NCI-H526 (cell line): ENCODE measurements around the gene PXDN.
A peak's percentile ranks its signal among the peaks of the same experiment; 100 is the strongest.

Source experiments
- DNase-seq, 2 experiments: peaks; one replicate each; lab custom pipeline; 2025; lab: John Stamatoyannopoulos, UW

The PXDN gene

DNA sequence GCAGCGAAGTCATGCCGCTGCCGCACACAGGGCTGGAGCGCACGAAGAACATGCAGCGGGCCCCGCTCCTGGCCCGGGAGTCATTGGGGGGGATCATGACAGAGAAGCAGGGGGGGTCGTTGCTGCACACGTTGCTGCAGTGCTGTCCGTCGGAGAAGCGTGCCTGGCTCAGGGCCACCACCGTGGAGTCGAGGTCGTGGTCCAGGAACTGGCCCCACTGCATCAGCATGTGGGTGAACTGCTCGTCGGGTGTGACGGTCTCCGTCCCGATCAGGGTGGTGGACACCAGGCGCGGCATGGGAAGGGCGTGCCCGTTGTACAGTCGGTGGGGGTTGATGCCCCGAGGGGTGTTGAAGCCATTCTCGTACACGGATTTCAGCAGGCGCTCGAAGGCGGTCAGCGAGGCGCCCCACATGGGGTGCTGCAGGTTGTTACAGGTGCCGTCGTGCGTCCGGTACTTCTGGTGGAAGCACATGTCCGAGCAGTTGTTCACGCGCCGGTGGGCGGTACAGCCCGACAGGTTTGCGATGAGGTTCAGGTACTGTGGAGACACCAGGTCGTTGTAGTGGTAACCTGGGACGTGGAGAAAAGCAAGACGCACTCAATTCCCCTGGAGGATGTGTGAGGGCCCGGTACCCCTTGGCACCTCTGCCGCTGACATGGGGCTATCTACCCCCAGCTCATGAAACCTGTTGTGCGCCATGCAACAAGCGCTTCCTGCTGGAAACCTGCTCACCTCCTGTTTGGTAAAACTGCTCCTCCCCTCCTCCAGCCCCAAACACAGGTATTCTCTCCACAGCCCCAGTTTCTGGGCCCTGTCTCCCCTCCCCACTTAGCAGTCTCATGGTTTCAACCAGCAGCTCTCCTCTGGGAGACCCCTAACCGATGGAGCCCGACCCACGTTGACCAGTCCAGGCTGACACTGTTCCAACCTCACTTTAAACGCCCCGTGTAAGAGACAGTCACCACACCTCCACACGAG is 94.9 kb downstream of the PXDN start:
- no peak for DNase-seq

DNA sequence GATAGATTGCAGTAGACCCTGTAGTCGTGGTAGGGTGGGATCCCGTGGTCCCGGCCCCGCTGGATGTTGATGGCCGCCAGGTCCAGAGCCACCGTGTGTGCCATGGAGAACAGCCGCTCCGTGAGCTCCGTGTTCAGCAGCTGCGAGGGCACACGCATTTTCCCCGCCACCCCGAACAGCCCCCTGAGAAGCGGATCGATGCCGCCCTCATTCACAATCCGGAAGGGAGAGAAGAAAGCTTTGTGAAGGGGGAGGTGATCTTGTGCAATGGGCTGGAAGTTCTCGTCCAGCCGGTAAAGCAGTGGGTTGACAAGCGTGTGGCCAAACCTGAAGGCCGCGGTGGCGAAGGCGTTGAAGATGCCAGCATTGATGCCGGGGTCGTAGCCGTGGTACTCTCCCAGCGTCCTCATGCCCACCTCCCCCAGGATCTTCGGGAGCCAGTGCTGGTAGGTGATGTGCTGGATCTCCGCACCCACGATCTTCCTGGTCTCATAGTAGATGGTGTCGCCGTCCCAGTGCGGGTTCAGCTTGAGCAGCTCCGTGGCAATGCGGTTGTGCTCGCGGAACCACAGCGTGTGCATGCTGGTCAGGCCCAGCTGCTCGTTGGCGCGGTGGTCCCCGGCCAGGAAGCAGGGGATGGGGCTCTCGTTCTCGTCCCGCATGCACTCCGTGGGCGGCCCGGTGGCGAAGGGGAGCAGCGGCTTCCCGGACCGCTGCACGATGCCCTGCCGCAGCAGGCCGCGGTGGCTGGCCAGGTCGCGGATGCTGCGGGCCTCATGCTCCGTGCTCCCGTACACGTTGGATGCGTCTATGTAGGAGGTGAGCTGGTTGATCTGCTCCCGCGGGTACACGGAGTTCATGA is 95.8 kb downstream of the PXDN start:
- DNase-seq = no peak

DNA sequence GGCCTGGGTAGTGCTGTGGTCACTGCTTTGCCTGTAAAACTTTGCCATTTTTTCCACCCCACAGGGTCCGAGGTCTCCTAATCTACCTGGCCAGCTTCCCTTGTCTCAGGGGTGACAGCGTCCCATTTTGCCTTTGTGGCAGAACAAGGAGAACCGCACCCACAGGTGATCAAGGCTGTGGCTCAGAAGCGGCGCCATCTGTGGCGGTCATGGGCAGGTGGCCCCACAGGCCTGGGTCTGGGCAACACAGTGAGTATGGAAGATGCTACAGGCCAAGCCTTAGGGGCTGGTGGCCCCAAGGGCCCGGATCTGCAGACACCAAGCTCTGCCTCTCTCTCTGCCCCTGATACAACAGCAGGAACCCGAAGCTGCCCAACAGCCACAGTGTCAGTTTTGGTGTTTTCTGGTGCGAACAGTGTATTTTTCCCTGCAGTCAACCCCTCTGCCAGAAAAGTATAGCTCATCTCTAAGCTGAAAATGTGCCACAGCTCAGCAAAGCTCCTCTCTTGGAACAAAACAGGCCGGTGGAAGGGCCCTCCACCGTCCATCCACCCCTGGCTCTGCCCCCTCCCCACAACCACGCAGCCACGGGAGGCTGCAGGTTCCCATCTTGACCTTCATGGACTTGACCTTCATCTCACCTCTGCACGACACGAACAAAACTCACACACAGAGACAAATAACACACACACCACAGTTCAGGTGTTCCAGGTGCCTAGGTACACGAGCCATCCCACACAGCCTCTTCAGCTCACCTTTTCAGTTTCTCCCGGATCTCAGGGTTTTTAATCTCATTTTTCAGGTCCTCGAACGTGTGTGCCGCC is 96.7 kb downstream of the PXDN start:
- no peak for DNase-seq

DNA sequence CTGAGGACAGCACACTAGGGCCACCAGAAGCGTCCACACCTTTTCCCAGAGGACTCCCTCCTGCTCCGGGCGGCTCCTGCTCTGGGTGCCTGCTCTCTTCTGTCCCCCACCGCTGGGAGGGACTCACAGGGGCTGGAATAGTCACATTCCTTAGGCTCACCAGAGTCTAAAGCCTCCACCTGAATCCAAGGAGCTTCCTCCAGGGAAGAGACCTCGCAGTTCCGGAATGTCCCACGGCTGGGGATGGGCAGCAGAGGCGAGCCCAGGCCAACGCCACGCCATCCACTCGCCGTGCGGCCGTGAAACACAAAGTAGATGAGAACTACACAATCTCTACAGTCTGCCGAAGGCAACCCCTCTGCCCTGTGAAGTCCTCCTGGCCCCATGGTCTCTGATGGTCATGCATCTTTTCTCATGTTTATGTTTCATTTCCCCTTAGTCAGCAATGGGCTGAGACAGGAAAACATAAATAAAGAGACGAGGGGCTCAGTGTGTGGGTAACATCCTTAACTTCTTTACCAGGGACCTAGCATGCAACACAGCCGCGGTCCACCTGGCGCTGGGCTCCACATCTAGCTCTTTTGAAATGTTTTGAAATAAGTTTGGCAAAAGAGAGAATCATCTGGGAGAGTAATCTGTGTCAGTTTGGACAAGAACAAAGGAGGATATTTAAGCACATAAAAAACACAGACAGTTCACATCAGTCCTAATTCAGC is 98.4 kb downstream of the PXDN start:
- no peak for DNase-seq

DNA sequence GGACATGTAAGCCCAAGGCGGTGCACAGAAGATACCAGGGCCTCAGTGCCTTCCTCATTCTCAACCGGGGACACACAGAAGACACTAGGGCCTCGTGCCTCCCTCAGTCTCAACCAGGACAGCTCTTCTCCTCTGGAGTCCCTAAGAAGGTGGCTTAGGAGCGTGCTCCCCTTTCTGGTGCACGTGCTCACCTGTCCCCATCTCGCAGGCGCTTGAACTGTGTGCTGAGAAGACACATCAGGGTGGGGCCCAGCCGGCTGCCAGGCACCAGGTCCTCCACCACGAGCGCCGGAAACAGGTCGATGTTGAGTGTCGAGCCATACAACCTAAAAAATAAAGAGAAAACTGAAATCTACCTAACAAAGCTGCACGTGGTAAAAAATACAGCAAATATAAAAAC is 99.9 kb downstream of the PXDN start:
- no peak for DNase-seq

DNA sequence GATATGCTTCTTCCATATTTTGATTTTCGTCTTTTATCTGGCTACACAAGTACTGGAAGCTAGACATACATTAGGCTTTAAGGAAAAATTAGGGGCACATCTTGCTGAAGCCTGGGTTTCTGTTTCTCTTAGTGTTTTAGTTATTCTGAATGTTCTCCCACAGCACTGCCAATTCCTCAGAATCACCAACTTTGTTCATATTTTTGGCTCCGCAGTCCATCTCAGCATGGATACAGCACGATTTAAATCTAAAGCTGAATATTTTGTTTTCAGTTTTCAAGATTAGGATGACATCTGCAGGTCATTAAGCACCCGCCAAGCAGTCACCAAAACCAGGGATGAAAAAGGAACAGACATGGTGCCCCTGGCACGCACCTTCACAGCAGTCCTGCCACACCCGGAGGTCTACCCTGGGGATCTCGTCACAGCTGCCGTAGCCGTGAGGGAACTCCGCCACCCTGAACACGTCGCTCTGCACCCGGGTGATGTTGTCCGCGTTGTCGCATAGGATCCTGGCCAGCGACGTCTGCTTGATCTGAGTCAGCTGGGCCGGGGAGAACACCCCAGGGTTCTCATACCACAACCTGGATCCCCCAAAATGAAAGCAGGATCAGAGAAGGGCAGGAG is 101.2 kb downstream of the PXDN start:
- DNase-seq = no peak

DNA sequence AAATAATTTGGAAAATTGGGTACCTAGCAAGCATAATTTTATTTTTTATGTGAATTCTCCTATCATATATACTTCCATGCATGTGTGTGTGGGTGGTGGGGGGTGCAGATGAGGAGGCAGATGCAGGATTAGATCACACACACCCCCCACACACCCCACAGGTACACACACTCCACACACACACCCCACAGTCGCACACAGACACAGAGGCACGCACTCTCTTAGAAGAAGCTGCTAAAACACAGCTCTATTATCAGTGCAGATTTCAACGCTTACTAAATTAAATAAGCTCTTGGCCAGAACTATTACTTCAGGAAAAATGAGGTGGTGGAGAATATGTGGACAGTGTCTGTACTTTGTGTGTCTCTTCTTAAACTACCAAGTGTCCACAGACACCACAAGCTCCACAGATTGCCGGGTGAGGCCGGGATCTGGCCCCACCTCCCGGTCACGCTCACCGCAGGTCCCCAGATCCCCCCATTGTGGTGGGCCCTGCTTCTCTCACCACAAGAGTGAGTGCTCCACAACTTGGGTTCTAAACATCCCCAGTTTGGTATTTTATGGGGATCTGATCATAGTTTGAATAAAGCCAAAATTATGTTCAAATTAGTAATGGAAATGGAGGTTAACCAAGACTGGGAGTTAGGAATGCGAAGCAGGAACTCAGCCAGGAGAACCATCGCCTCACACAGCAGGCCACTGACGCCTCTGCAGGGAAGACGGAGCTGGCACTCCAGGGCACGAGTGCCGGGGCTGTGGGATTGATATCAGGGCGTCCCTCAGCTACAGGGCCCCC is 102.1 kb downstream of the PXDN start:
- DNase-seq = no peak

DNA sequence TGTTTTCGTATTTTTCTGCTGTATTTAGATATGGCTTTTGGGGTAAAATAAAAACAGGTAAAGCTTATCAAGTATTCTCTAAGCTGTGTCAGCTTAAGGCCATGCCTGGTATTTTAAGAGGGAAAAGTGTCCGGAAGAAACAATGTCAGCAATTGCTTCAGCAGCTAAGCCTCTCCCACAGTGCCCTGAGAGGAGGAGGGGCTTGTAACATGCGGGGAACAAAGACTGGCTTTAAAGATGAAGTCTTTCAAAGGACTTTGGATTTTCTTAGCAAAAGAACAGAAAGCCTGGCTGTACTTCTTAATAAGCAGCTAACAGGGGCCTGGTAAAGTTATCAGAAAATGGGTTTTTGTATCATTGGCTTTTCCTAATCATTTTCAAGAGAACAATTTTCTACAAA is 102.8 kb downstream of the PXDN start:
- no peak for DNase-seq

DNA sequence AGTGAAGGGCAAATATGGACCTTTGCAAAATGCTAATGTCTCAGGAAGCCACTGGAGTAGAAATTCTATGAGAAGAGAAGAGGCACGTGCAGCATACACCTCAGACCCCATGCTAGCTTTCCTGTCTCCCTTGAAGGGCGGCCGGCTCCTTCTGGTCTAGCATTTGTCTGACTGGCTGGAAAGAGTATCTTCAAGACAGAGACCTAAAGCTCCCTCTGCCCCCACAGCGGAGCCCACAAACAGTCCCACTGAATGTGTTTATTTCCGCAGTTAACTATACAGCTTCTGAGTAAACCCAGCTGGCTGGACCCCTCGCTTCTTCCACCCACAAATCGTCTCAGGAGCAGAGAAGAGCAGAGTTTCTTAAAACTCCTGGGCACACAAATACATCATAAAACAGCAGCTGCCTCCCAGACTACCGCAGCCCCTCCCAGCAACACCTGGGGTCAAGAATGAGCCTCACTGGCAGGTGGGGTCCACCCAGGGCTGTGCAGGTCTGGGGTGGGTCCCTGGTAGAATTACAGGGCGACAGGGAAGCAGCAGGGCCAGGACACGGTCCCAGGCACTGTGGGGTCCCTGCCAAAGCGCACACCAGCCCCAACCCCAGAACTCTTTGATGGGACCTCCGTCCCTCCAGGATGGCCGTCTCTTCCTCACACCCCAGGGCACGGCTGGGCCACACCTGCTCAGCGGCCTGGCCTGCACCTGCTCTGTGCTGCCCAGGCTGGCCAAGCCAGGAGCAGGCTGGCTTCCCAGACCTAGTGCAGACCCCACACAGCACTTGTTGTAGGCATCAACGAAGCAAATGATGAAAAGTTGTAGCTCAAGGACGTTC is 103.8 kb downstream of the PXDN start:
- no peak for DNase-seq

DNA sequence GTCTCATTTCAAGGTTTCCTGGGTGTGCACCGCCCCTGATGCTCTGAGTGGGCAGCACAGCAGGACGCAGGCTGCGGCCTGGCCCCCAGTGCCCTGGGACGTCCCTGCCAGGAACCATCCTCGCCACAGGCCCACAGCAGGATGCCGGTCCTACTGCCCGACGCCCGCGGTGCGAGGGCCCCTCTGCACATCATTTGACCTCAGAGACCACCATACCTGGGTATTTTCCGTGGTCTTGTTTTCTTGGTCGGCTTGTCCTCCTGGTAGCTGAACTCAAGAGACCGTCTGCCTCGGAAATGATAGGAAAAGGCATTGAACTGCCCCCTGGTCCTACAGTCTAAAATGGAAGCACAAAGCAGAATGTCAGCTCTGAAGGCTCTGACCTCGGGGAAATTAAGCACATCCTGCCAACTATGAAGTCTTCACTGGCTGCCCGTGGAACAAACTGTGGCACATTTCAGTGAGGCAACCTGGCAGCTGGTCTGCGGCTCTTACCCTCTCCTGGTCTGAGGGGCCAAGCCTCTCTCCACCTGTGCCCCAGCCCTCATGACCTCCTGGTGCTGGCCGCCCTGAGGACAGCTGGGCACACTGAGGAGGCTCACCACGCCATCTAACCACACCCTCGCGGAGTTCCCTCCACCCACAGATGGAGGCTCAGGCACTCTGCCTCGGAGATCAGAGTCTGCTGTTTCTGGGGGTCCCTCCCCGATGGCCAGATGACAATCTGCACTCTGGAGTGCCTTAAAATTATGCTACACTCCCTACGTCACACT is 105.0 kb downstream of the PXDN start:
- DNase-seq = no peak

DNA sequence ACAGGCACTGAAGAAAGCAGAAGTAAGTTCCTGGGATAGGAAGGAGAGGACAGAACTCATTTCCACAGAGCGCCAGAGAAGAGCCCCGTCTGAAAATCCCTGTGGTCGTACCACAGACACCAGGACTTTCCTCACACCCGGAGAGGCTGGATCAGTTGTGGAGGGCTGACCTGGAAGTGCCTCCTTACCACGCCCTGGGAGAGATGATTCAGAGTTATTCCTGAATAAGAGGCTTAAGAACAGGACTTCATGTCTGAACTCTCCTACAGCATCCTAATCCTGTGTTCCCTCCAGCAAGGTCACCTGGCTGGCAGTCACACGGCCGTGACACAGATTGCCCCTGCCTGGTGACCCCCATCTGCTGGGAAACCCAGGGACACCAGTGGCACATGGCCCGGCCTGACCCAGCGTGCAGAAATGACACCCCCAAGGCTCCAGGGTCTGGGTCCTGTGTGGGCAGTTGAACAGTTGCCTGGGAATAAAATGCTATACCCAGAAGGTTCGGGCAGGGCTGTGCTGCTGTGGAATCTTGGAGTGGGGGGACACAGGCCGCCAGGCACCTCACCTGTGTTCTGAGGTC is 105.9 kb downstream of the PXDN start:
- no peak for DNase-seq

DNA sequence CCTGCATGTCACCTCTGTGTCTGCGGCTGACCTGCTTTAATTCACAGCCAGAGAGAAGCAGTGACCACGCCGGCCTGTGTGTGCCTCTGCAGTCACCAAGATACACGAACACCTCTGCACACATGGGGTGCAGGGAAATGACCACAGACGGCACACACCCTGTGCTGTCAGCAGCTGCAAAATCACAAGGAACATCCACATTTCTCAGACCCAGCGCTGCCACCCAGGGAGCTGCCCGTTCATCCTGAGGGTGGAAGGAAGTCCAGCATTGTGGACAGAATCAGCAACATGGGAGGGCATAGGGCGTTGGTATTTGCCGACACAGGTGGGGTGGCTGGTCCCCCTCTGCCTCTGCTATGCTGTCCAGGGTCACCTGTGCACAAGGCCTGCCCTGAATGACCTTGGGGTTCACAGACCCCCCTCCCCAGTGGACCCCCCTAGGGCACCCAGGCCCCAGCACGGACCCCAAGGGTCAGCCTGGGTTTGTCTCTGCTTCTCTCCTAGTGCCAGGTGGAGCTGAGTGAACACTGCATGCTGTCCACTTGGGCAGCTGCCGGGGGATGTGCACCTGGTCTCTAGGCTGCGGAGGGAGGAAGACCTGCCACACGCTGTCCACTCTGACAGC is 107.4 kb downstream of the PXDN start:
- no peak for DNase-seq

DNA sequence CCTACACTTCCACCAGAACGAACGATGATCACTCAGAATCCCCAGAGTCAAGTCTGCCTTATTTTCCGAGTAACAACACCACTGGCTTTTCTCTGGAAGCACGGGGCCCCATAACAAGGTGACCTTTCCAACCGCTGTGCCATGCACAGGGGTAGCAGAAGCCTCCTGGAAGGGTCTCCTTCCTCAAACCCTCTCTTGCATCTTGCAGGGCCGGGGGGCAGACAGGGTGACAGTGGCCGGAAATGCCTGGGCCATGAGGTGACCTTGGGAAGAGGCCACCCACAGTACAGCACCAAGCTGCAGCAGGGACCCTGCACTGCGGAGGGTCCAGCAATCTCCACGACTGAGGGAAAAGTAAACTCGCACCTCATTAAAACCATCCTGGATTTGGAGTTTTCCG is 108.5 kb downstream of the PXDN start:
- DNase-seq = no peak

DNA sequence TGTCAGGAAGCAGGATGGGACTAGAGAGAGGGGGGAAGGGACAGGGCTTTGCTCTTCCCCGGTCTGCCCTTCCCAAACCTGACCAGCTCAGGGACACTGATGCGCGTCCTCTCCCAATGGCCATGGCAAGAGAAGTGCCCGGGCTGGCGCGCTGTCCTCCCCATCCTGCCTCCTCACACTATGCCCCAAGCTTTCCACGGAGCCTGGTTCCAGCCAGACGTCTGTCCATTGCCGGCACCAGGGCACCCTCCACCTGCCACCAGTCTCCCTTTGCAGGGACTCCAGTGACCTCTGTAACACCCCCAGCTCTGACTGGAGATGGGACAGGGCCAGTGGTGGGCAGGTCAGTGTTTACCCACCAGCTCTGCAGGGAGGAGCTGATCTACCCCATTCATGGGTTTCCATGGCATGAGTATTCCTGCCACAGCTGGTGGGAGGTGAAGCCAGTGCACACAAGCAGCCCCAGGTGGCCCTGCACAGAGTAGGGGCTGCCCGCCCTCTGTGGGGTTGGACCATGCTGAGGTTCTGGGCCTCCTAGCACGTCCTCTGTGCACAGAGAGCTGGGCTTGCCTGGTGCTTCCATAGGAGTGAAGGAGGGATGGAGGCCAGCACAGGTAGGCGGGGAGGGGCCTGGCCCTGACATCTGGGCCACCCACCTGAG is 109.5 kb downstream of the PXDN start:
- DNase-seq = no peak

DNA sequence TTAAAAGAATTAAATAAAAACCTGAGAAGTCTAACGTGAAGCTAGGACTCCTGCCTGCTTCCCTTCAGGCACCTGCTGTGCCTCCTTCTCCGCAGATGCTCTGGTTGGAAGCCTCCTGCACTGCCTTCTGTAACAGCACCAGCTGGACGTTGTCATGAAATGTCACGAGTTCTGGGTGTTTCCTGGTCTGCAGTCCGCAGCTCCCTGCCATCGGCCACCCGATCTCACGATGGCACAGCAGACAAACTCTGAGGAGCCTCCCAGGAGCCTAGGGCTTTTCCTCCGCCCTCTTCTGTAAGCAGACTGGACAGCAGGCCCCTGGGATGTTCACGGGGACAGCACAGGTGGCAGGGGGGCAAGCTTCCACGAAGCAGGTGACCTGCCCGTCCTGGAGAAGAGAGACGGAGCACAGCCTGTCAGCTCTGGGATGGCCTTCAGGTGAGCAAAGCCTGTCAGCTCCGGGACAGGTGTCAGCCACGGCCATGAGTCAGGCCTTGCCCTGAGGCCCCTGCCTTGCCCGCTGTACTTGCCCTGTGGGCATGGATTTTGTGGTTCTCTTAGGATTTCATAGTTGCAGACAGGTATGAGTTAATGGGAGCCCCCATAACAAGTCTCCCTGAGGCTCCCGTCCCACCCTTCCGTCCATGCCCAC is 110.3 kb downstream of the PXDN start:
- no peak for DNase-seq

DNA sequence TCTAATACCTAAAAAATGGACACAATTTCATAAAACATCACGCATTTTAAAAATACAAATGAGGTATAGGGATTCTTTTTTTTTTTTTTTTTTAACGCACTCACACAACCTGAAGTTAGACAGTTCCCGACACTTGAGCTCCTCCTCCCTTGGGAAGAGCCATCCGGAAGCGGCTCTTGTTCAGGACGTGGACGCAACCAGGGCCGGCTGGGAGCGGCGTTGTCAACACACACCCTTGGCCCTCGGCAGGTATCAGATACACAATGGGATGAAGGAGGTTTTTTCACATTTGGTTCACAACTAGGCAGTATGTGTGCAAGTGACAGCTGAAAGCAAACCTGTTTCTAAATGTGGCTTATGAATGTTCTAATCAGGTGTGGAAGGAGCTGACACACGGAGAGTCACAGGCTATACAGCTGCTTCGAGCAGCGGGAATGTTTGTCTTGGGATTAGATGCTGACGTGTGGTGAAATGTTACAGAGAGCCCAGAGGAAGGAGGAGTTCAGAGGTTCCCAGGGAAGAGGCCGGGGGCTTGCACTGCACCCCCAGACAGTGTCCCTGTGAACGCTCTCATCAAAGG is 111.1 kb downstream of the PXDN start:
- DNase-seq = peak in 1 of 2 experiments; percentile 33
